Stomach (tissue), 4 donors: ENCODE measurements around the gene GNG2.

Experiments
- CTCF ChIP-seq, 7 experiments: fragments of 450-650 bp in 4 of 7; fragments of 200-600 bp in 3 of 7; sonication (generic) in 3 of 7; IDR thresholded peaks; one replicate each; pipeline ENCODE4 v1.5.1; 2016 to 2019; ENCODE audit warnings: antibody characterized with exemption in 7 of 7, control low read depth in 2 of 7, mild to moderate bottlenecking in 1 of 7
- EP300 ChIP-seq: sonication (generic); formaldehyde crosslinking; IDR thresholded peaks from one replicate; pipeline ENCODE4 v1.6.1; 2017; ENCODE audit warnings: antibody characterized with exemption
- POLR2AphosphoS5 ChIP-seq, 3 donors: sonication (generic); formaldehyde crosslinking; IDR thresholded peaks; one replicate each; pipeline ENCODE4 v1.6.1; 2016; ENCODE audit warnings: antibody characterized with exemption in 3 of 3

- TF ChIP-seq EP300 (no peak), CTCF (IDR thresholded peaks at IDR 0.05) (no peak), POLR2AphosphoS5 (IDR thresholded peaks at IDR 0.05) (no peak)
These were observed 1.3 kb upstream of the GNG2 start for GRCh38 chr14:51859131-51859530.
